Measurements from ENCODE around the gene KCNC1. TPM values are rescaled to one million over a fixed set of nuclear protein-coding genes. Genes with fewer than 3 reads are reported as not detected.

Gene KCNC1
- total and polyA plus RNA-seq, 2 experiments from 2014 or later = 0.11 TPM; not detected in 1

- TF ChIP-seq NANOG (IDR thresholded peaks at IDR 0.05; ENCODE audit: borderline replicate concordance) = no peak
- no peak for TF ChIP-seq EZH2 (IDR thresholded peaks at IDR 0.05; ENCODE audit: low read depth, unreplicated experiment)
- TF ChIP-seq ZNF114 (CRISPR knock-in tag; IDR thresholded peaks at IDR 0.05) = no peak
- TF ChIP-seq CREB1 (CRISPR knock-in tag; IDR thresholded peaks at IDR 0.05; ENCODE audit: low read depth) = no peak
- TF ChIP-seq JUNB (IDR thresholded peaks at IDR 0.05; ENCODE audit: unreplicated experiment) = no peak
- TF ChIP-seq, protein P1, sequence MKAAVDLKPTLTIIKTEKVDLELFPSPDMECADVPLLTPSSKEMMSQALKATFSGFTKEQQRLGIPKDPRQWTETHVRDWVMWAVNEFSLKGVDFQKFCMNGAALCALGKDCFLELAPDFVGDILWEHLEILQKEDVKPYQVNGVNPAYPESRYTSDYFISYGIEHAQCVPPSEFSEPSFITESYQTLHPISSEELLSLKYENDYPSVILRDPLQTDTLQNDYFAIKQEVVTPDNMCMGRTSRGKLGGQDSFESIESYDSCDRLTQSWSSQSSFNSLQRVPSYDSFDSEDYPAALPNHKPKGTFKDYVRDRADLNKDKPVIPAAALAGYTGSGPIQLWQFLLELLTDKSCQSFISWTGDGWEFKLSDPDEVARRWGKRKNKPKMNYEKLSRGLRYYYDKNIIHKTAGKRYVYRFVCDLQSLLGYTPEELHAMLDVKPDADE (IDR thresholded peaks at IDR 0.05) = no peak
- no peak for TF ChIP-seq STAT1 (IDR thresholded peaks at IDR 0.05; ENCODE audit: unreplicated experiment)
- TF ChIP-seq, protein P2, sequence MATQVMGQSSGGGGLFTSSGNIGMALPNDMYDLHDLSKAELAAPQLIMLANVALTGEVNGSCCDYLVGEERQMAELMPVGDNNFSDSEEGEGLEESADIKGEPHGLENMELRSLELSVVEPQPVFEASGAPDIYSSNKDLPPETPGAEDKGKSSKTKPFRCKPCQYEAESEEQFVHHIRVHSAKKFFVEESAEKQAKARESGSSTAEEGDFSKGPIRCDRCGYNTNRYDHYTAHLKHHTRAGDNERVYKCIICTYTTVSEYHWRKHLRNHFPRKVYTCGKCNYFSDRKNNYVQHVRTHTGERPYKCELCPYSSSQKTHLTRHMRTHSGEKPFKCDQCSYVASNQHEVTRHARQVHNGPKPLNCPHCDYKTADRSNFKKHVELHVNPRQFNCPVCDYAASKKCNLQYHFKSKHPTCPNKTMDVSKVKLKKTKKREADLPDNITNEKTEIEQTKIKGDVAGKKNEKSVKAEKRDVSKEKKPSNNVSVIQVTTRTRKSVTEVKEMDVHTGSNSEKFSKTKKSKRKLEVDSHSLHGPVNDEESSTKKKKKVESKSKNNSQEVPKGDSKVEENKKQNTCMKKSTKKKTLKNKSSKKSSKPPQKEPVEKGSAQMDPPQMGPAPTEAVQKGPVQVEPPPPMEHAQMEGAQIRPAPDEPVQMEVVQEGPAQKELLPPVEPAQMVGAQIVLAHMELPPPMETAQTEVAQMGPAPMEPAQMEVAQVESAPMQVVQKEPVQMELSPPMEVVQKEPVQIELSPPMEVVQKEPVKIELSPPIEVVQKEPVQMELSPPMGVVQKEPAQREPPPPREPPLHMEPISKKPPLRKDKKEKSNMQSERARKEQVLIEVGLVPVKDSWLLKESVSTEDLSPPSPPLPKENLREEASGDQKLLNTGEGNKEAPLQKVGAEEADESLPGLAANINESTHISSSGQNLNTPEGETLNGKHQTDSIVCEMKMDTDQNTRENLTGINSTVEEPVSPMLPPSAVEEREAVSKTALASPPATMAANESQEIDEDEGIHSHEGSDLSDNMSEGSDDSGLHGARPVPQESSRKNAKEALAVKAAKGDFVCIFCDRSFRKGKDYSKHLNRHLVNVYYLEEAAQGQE (IDR thresholded peaks at IDR 0.05; ENCODE audit: unreplicated experiment) = no peak
- TF ChIP-seq, protein P3, sequence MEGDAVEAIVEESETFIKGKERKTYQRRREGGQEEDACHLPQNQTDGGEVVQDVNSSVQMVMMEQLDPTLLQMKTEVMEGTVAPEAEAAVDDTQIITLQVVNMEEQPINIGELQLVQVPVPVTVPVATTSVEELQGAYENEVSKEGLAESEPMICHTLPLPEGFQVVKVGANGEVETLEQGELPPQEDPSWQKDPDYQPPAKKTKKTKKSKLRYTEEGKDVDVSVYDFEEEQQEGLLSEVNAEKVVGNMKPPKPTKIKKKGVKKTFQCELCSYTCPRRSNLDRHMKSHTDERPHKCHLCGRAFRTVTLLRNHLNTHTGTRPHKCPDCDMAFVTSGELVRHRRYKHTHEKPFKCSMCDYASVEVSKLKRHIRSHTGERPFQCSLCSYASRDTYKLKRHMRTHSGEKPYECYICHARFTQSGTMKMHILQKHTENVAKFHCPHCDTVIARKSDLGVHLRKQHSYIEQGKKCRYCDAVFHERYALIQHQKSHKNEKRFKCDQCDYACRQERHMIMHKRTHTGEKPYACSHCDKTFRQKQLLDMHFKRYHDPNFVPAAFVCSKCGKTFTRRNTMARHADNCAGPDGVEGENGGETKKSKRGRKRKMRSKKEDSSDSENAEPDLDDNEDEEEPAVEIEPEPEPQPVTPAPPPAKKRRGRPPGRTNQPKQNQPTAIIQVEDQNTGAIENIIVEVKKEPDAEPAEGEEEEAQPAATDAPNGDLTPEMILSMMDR (conservative IDR thresholded peaks at IDR 0.05; ENCODE audit: low read depth in 2 of 2) = no peak
- TF ChIP-seq ZNF331 (CRISPR knock-in tag; IDR thresholded peaks at IDR 0.05; ENCODE audit: low read depth) = no peak
Observed at GRCh38 chr11:17691976-17692375, 42.6 kb upstream of the KCNC1 start (continued).

- no peak overlapping the region for H3K4me3 ChIP-seq
- Mint-ChIP-seq H3K9me3 (no peaks in the 10 kb centered on the region), H3K27me3 (ENCODE audit: insufficient read depth, low read depth, poor library complexity) (peaks cover 25% of the 10 kb centered on the region), H3K4me3 (no peak overlapping the region), H3K36me3 (ENCODE audit: low read depth) (no peaks in the 10 kb centered on the region), H3K4me1 (0 out of 3 replicates have a peak, but pooled peaks cover 4% of the 10 kb centered on the region), H3K27ac (no peak overlapping the region)
- H3F3A ChIP-seq (replicated peaks; ENCODE audit: low read depth) = no peaks in the 10 kb centered on the region
- H3K27ac ChIP-seq (ENCODE audit: low read depth) = no peak overlapping the region
- H3K36me3 ChIP-seq (ENCODE audit: insufficient read depth) = no peaks in the 10 kb centered on the region
- peaks cover 55% of the 10 kb centered on the region for H3K27me3 ChIP-seq (ENCODE audit: insufficient read depth)
- H4K20me1 ChIP-seq (replicated peaks; ENCODE audit: insufficient read depth) = peaks cover 3% of the 10 kb centered on the region; the same call in 1 of the 2 replicates
- no peaks in the 10 kb centered on the region for H3K4me1 ChIP-seq (ENCODE audit: insufficient read depth)
- DNase-seq (ENCODE audit: low spot score) = no peak
- no peaks in the 10 kb centered on the region for H3K9me2 ChIP-seq (ENCODE audit: insufficient read depth)
- H3K4me2 ChIP-seq = no peak overlapping the region
- no peak for TF ChIP-seq CREB1 (CRISPR knock-in tag; IDR thresholded peaks at IDR 0.05; ENCODE audit: low read depth)
- TF ChIP-seq, protein P2 (IDR thresholded peaks at IDR 0.05; ENCODE audit: unreplicated experiment) = no peak
- ATAC-seq = no peak
- H2AFZ ChIP-seq = no peak overlapping the region
- H3K79me2 ChIP-seq (replicated peaks; ENCODE audit: insufficient read depth) = no peaks in the 10 kb centered on the region
Observed at GRCh38 chr11:17692931-17693330, 41.6 kb upstream of the KCNC1 start.

Data from GM23338 (cell line).